NCI-H2171 (cell line): ENCODE data around the gene RPL36AL.
"Not testable (repeated sequence)": the region's sequence is repeated elsewhere in the genome, so short reads cannot be mapped to it uniquely, and the experiment has no call there.

ENCODE experiments used
- DNase-seq: peaks from one replicate; lab custom pipeline; 2025; lab: John Stamatoyannopoulos, UW

The RPL36AL gene

DNA sequence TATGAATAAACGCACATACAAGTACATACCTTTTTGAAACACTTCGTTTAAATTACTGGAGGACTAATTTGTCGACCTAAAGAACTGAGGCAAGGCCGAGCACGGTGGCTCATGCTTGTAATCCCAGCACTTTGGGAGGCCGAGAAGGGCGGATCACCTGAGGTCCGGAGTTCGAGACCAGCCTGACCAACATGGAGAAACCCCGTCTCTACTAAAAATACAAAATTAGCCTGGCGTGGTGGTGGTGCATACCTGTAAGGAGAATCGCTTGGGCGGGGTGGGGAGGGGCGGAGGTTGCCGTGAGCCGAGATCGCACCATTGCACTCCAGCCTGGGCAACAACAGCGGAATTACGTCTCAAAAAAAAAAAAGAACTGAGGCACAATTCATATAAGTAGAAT, 1.2 kb downstream of the RPL36AL start:
- not testable (repeated sequence) for DNase-seq

DNA sequence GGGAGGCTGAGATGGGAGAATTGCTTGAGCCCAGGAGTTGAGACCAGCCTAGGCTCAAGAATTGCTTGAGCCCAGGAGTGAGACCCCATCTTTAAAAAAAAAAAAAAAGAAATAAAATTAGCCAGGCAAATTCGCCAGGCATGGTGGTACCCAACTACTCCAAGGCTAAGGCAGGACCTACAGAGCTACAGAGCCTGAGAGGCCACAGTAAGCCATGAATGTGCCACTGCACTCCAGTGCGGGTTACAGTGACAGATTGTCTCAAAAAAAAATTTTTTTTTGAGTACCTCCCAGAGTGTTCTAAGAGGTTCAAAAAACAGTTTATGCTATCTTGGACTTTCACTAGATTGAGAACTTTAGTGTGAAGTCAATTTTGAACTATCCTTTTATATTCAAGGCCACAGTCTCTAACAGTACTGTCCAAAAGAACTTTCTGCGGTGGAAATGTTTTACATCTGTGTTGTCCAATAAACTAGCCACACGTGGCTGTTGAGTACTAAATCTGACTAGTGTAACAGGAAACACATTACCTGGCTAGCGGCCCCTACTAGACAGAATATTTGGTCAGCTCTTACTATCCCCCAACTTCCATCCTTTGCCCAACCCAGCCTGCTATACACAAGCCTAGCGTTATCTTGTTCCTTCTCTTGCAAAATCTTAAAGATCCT, 2.4 kb downstream of the RPL36AL start:
- DNase-seq, result no peak

DNA sequence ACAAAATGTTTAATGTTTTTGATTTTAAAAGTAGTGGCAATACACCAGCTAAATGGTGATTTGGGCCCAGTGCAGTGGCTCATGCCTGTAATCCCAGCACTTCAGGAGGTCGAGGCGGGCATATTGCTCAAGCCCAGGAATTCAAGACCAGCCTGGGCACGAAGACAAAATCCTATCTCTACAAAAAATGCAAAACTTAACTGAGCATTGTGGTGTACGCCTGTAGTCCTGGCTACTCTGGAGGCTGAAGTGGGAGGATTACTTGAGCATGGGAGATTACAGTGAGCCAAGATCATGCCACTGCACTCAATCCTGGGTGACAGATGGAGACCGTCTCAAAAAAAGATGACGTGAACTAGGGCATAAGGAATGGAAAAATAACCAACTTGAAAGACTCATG, 4.7 kb downstream of the RPL36AL start:
- DNase-seq, result no peak

DNA sequence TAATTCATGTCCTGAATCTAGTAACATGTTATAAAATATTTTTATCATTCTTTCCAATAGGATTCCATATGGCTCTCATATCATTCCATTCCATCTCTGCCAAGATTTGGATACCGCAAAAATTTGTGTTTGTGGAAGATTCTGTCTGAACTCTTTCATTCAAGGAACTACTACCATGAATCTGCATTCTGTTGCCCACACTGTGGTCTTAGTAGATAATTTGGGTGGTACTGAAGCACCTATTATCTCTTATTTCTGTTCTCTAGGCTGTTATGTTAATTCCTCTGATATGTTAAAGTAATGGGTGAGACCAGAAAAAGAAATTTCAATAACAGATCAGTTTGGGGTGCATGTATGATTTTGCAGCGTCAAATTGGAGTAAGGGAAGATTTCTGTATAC, 6.2 kb downstream of the RPL36AL start:
- DNase-seq, result no peak

GRCh38 chr14:49612671-49613070, 7.8 kb downstream of the RPL36AL start:
- no peak for DNase-seq

DNA sequence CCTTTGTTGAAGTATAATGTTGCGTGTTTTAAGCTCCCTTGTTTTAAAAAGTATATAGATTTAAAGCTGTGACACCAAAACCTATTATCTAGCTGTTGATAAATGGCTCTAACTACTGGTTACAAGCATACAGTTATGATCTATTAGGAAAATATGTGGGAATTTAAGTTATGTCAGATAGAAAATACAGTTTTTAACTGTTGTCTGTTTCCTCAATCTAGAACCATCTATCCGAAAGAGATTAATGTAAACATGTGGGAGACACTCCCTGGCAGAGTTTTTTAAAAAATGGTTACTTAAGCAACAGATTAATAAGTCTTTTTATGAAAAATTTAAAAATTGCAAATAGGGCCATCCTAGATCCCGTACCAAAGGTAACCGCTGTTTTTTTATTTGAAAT, 8.2 kb downstream of the RPL36AL start:
- no peak for DNase-seq

- DNase-seq, result no peak
These were observed 12.8 kb downstream of the RPL36AL start for GRCh38 chr14:49607583-49607982.

DNA sequence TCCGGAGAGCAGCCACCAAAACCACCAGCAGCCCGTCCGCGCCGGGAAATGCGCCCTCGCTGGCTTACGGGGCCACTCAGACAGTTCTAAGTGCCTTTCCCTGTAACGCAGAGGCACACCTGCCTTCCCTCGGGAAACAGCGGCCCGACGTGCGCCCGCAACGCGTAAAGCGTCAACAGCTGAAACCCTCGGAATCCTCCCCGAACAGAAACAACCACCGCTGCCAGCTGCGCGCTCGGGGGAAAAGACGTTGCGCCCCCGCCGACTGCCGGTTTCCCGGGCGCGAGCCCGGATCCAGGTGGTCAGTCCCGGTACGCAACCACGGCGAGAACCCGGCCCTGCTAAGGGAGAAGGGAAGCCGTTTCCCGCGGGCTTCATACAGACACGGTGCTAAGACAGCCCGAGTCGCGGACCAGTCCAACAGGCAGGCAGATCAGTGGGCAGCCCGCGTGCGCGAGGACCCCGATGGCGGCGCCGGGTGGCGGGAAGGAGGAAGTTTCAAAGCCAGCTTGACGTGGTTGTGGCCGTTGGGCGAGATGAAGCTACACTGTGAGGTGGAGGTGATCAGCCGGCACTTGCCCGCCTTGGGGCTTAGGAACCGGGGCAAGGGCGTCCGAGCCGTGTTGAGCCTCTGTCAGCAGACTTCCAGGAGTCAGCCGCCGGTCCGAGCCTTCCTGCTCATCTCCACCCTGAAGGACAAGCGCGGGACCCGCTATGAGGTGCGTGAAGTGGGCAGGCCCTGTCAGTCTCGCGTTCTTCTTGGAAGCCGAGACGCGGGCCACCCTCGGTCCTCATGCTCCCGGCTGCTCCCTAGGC, 21.7 kb downstream of the RPL36AL start, which contains the start of gene LRR1:
Gene LRR1 (plus strand): TSS at position 456 of the 816 bp plus-strand sequence. CDS start 81 bp downstream, at position 537.
- peak; percentile 89 for DNase-seq

- no peak for DNase-seq
These were observed 22.3 kb downstream of the RPL36AL start for GRCh38 chr14:49598189-49598484.

DNA sequence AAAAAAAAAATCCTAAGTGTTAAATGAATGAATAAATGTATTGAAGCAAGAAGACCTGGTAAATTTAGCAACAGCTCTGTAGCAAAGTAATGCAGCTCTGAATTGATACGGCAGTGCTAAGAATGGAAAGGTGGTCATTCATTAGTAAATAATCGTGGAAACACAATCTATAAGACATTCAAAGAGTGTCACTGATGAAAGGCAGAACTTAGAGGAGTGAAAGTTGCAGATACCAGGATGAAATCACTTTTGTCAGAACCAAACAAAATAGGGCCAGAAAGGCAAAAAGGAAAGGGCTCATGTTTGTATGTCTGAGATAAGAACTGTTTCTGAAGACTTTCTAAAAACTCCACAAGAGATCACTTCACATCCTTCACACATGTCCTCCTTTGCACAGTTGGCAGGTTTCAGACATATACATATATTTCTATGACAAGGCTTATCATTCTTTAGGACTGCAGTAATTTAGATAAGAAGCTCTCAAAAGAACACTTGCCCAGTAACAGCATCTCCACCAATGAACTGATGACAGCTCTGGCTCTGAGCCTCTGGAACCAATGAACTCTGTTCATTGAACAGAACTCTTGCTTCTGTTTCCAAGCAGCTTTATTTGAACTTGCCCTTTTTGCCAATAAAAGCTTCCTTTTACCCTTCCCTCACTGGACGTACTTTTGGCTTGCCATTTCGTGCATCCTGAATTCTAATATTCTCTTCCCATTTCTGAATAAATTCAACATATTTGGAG, 25.9 kb downstream of the RPL36AL start:
- DNase-seq, result no peak

DNA sequence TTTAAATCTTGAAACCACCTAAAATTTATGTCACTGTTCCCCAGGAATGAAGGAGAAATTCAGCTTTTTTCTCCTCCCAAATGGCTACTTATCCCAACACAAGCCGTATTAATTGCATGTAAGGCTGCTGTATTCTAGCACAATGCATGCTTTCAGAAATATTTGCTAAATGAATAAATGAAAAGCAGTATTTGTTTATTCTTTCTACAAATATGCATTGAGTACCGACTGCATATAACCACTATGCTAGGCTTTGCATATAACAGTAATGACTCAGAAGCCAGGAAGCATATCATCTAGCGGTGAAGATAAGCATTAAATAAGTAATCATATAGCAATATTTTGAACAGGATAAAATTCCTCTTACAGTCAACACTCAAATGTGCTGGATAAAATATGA, 27.4 kb downstream of the RPL36AL start:
- no peak for DNase-seq

- no peak for DNase-seq
These were observed 31.0 kb downstream of the RPL36AL start for GRCh38 chr14:49589387-49589786.

DNA sequence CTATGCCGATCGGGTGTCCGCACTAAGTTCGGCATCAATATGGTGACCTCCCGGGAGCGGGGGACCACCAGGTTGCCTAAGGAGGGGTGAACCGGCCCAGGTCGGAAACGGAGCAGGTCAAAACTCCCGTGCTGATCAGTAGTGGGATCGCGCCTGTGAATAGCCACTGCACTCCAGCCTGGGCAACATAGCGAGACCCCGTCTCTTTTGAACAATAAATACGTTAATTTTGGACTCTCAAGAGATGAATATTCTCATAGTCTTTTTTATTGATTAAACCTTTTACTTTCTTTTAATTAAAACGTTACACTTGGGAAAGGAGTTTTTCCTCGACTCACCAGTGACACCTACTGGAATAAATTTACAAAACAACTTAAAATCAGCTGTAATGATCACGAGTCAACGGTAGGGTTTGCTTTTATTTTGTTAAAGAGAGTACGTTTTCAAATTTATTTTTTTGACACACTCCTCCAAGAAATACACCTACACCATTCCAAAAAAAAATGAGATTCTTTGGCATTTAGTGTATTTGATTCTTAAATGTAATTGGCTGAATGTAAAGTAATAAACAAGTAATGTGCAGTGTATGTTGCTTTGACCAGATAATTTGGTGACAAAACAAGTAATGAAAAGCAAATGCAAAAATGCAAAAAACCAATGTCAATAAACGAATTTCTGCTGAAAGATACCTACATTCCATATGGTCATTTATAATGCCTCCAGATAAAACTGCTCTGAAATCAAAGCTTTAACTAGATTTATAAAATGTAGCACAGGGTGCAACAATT, 33.6 kb downstream of the RPL36AL start:
- peak; percentile 48 for DNase-seq

- DNase-seq, result peak; percentile 97
These were observed 34.4 kb downstream of the RPL36AL start, which contains the start of gene RPS29 for GRCh38 chr14:49585803-49586672. RPS29 (minus strand) TSS chr14:49586380; CDS start chr14:49586346, 34 bp downstream.

GRCh38 chr14:49584981-49585640, 35.3 kb downstream of the RPL36AL start:
- not testable (repeated sequence) for DNase-seq

- no peak for DNase-seq
These were observed 36.4 kb downstream of the RPL36AL start for GRCh38 chr14:49584058-49584457.

- DNase-seq, result no peak
These were observed 36.8 kb downstream of the RPL36AL start for GRCh38 chr14:49583629-49584028.

GRCh38 chr14:49582113-49582977, 38.1 kb downstream of the RPL36AL start:
- no peak for DNase-seq
